AG10803 (cell line): Measurements from ENCODE around the gene MAOA.

Source experiments
- DNase-seq: peaks from one replicate; pipeline ENCODE4 v3.0.0; 2010; ENCODE audit warnings: low read depth
- H3K4me3 ChIP-seq: 2 replicates; pipeline ENCODE4 v1.5.1; 2011; ENCODE audit warnings: mild to moderate bottlenecking, low read length, control low read depth
- TF ChIP-seq, protein P1 (sequence below): conservative IDR thresholded peaks from 2 replicates; pipeline ENCODE4 v1.5.1; 2011; ENCODE audit warnings: mild to moderate bottlenecking, low read length, control low read depth, inconsistent platforms

MAOA gene

DNA sequence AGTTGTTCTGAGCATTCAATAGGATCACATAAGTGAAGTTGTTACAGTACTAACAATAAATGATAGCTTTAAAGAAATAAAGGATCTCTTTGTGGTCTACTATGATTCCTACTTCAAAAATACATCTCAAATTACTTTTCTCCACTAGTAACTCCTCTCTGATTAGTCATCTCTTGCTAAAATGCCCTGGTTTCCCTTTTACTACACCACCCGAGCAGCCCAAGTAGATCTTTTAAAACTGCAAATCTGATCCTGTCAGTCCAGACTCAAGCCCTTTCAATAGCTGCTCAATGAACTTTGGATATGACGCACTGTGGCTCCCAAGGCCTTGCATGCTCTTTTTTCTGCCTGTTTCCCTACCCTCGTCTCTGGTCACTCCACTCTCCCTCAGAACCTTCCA lies 97.5 kb downstream of the MAOA start:
- no peak for DNase-seq
- TF ChIP-seq, protein P1, sequence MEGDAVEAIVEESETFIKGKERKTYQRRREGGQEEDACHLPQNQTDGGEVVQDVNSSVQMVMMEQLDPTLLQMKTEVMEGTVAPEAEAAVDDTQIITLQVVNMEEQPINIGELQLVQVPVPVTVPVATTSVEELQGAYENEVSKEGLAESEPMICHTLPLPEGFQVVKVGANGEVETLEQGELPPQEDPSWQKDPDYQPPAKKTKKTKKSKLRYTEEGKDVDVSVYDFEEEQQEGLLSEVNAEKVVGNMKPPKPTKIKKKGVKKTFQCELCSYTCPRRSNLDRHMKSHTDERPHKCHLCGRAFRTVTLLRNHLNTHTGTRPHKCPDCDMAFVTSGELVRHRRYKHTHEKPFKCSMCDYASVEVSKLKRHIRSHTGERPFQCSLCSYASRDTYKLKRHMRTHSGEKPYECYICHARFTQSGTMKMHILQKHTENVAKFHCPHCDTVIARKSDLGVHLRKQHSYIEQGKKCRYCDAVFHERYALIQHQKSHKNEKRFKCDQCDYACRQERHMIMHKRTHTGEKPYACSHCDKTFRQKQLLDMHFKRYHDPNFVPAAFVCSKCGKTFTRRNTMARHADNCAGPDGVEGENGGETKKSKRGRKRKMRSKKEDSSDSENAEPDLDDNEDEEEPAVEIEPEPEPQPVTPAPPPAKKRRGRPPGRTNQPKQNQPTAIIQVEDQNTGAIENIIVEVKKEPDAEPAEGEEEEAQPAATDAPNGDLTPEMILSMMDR = no peak
- H3K4me3 ChIP-seq = no peak overlapping the region

DNA sequence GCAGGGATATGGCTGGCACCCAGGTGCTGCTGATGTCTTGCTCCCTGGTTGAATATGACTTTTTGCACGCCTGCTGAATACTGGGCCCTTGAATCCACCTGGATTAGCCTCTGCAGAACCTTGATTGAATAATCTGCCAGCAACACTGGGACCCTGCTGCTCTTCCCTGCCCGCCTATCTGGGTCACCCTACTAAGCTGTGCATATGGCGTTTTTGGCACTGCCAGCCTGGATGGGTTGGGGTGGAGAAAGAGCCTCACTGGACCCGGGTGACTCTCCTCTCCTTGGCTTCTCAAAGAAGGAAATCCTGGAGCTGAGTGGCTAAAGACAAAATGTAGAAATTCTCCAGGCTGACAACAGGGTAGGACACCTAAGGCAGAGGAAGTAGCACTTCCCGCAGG lies 100.0 kb downstream of the MAOA start:
- TF ChIP-seq, protein P1 = no peak
- no peak overlapping the region for H3K4me3 ChIP-seq
- no peak for DNase-seq

DNA sequence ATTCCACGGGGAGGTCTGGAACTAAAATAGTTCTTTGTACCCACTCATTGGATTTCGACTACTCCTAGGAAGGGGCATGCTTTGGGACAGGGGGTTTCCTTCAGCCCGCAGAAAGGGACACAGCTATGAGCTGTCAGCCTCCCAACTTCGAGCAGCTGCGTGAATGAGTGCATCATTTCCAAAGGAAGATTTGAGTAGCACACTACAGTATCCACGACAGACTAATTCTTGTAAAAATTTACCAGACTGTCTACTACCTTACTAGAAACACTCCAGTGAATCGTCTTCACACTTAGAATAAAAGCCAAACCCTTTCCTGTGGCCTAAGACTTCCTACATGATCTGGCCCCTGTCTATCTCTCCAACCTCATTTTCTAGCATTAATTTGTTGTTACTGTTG lies 101.9 kb downstream of the MAOA start:
- no peak for DNase-seq
- TF ChIP-seq, protein P1 = no peak
- H3K4me3 ChIP-seq = no peak overlapping the region

DNA sequence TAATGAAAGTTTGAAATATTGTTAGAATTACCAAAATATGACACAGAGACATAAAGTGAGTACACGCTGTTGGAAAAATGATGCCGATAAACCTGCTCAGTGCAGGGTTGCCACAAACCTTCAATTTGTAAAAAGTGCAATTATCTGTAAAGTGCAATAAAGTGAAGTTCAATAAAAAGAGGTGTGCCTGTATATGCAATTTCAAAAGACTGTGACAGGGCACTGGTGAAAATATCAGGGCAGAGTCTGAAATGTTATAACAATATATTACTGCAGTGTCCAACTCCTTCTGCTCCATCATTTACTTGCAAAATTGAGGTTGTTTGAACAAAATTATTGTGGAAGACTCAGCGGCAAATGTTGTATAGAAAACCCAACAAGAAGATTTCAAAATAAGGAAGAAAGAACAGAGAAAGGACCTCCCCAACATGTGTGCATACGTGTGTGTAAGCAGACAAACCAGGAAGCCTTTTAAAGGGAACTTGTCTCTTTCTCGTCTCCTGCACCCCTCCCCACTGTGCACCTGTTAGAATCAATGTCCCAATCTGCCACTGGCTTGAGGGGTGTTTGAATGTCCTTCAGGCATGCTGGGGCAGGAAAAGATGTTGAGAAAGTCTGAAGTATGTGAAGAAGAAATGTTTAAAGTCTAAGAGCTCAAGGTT lies 130.0 kb downstream of the MAOA start:
- TF ChIP-seq, protein P1 = no peak
- no peak overlapping the region for H3K4me3 ChIP-seq
- no peak for DNase-seq
